OCI-LY7 (cell line): ENCODE measurements around the gene CRELD2. TPM values are rescaled to one million over a fixed set of nuclear protein-coding genes. Genes with fewer than 3 reads are reported as not detected.

Source experiments
- BruUV-seq: library from RNA; stranded (reverse); fragments of 400-500 nt; replicated peaks from 2 replicates; lab custom pipeline; 2021; lab: Mats Ljungman, UMichigan
- CTCF ChIA-PET: fragments of 300-600 bp; sonication (Branson Sonifier 250); formaldehyde crosslinking; loops from one replicate; lab custom pipeline; 2022; ENCODE audit warnings: antibody characterized with exemption; ENCODE audit not compliant: unreplicated experiment; lab: Charles Lee
- POLR2A ChIA-PET: fragments of 300-600 bp; sonication (Branson Sonifier 250); formaldehyde crosslinking; loops from one replicate; lab custom pipeline; 2022; ENCODE audit warnings: antibody characterized with exemption; lab: Charles Lee
- DNase-seq: peaks from one replicate; pipeline ENCODE4 v3.0.0-alpha.2; 2015; ENCODE audit warnings: low spot score
- H2AFZ ChIP-seq: fragments of 200-600 bp; sonication (generic), shearing (Covaris generic); 2 replicates; pipeline ENCODE4 v1.6.1; 2014; ENCODE audit warnings: mild to moderate bottlenecking, antibody characterized with exemption, low read length, moderate library complexity
- H3K27ac ChIP-seq: fragments of 200-600 bp; sonication (generic); 2 replicates; pipeline ENCODE4 v1.5.1; 2014; ENCODE audit warnings: mixed run types, low read depth, mild to moderate bottlenecking, moderate library complexity, low read length, inconsistent platforms; ENCODE audit not compliant: poor library complexity, severe bottlenecking
- H3K36me3 ChIP-seq: fragments of 200-600 bp; sonication (generic); 2 replicates; pipeline ENCODE4 v1.6.1; 2014; ENCODE audit warnings: mild to moderate bottlenecking, antibody characterized with exemption, low read length, moderate library complexity, mixed read lengths; ENCODE audit not compliant: insufficient read depth
- H3K4me1 ChIP-seq: fragments of 200-600 bp; sonication (generic); 2 replicates; pipeline ENCODE4 v1.5.1; 2014; ENCODE audit warnings: mild to moderate bottlenecking, low read length; ENCODE audit not compliant: insufficient read depth, poor library complexity, severe bottlenecking
- H3K4me2 ChIP-seq: fragments of 200-600 bp; sonication (generic); 2 replicates; pipeline ENCODE4 v1.6.1; 2014; ENCODE audit warnings: mild to moderate bottlenecking, low read length
- H3K4me3 ChIP-seq: fragments of 200-600 bp; sonication (generic); 2 replicates; pipeline ENCODE4 v1.5.1; 2014; ENCODE audit warnings: mild to moderate bottlenecking, low read depth, low read length; ENCODE audit not compliant: poor library complexity, severe bottlenecking
- H3K79me2 ChIP-seq: fragments of 200-600 bp; sonication (generic); 2 replicates; pipeline ENCODE4 v1.6.1; 2016; ENCODE audit warnings: low read depth, mild to moderate bottlenecking, low read length, moderate library complexity, mixed read lengths; ENCODE audit not compliant: insufficient read depth
- H3K9me2 ChIP-seq: fragments of 200-600 bp; sonication (generic); 2 replicates; pipeline ENCODE4 v1.6.1; 2016; ENCODE audit warnings: mild to moderate bottlenecking, low read length, mixed read lengths; ENCODE audit not compliant: insufficient read depth
- H3K9me3 ChIP-seq: fragments of 200-600 bp; sonication (generic); 2 replicates; pipeline ENCODE4 v1.6.1; 2014; ENCODE audit warnings: mild to moderate bottlenecking, mixed run types, low read length, mixed read lengths
- H4K20me1 ChIP-seq: fragments of 200-600 bp; sonication (generic); 2 replicates; pipeline ENCODE4 v1.6.1; 2014; ENCODE audit warnings: mild to moderate bottlenecking, antibody characterized with exemption, low read length, moderate library complexity, mixed read lengths; ENCODE audit not compliant: insufficient read depth
- CTCF ChIP-seq: fragments of 200-600 bp; sonication (generic); conservative IDR thresholded peaks from 2 replicates; pipeline ENCODE4 v1.5.1; 2014; ENCODE audit warnings: mild to moderate bottlenecking, antibody characterized with exemption, low read length, moderate library complexity, mixed read lengths
- EZH2phosphoT487 ChIP-seq: fragments of 200-600 bp; sonication (generic); IDR thresholded peaks from 2 replicates; pipeline ENCODE4 v1.6.1; 2018; ENCODE audit warnings: low read depth, borderline replicate concordance, mild to moderate bottlenecking, mixed run types, antibody characterized with exemption, low read length, moderate library complexity, mixed read lengths
- intact Hi-C: fragments of 100-400 bp; cut with micrococcal nuclease; formaldehyde crosslinking; loops from one replicate; pipeline ENCODE4 v1.10.0; 2022; ENCODE audit not compliant: unreplicated experiment
- total RNA-seq, 2 experiments: library from RNA; depleted of rRNA in 1 of 2; stranded (reverse); fragments of >200 nt in 1 of 2; shearing (Covaris generic) in 1 of 2; gene quantifications; 2 replicates each; pipeline ENCODE4 v1.2.3, GENCODE V29; 2014 to 2022

Gene CRELD2
- total RNA-seq, 2 experiments from 2014 or later: 32.0 to 32.5 TPM

GRCh38 chr22:49903322-49904039 is 15.0 kb upstream of the CRELD2 start:
- no peak overlapping the region for H3K4me2 ChIP-seq
- H3K4me3 ChIP-seq: no peak overlapping the region
- intact Hi-C loops: no loop called here
- no peaks in the 10 kb centered on the region for H3K9me3 ChIP-seq
- no peaks in the 10 kb centered on the region for H3K9me2 ChIP-seq
- CTCF ChIA-PET: no interaction called here
- no peak for DNase-seq
- H3K36me3 ChIP-seq: peaks cover 58% of the 10 kb centered on the region
- H3K27ac ChIP-seq: no peak overlapping the region
- H2AFZ ChIP-seq: no peak overlapping the region
- TF ChIP-seq EZH2phosphoT487 (no peak), CTCF (no peak)
- H4K20me1 ChIP-seq: no peaks in the 10 kb centered on the region
- H3K4me1 ChIP-seq: no peaks in the 10 kb centered on the region
- POLR2A ChIA-PET: no interaction called here
- BruUV-seq: no TSS peak
- H3K79me2 ChIP-seq: no peaks in the 10 kb centered on the region

- no peak overlapping the region for H3K4me2 ChIP-seq
- H3K4me3 ChIP-seq: no peak overlapping the region
- H3K9me2 ChIP-seq: no peaks in the 10 kb centered on the region
- H3K79me2 ChIP-seq: no peaks in the 10 kb centered on the region
- no peak overlapping the region for H3K27ac ChIP-seq
- TF ChIP-seq CTCF (no peak), EZH2phosphoT487 (no peak)
- BruUV-seq: no TSS peak
- CTCF ChIA-PET: no interaction called here
- POLR2A ChIA-PET: no interaction called here
- H4K20me1 ChIP-seq: no peaks in the 10 kb centered on the region
- H3K4me1 ChIP-seq: no peaks in the 10 kb centered on the region
- no peak for DNase-seq
- H2AFZ ChIP-seq: no peak overlapping the region
- H3K36me3 ChIP-seq: peaks cover 53% of the 10 kb centered on the region
- intact Hi-C loops: no loop called here
- no peaks in the 10 kb centered on the region for H3K9me3 ChIP-seq
Observed at GRCh38 chr22:49904040-49904369, 14.4 kb upstream of the CRELD2 start.

- Histone ChIP-seq H2AFZ (no peak overlapping the region), H3K4me2 (no peak overlapping the region), H3K9me2 (no peaks in the 10 kb centered on the region), H3K27ac (no peak overlapping the region), H4K20me1 (no peaks in the 10 kb centered on the region), H3K4me3 (no peak overlapping the region), H3K36me3 (peaks cover 43% of the 10 kb centered on the region), H3K9me3 (no peaks in the 10 kb centered on the region), H3K79me2 (no peaks in the 10 kb centered on the region), H3K4me1 (no peaks in the 10 kb centered on the region)
- POLR2A ChIA-PET: no interaction called here
- CTCF ChIA-PET: no interaction called here
- intact Hi-C loops: no loop called here
- DNase-seq: no peak
- no TSS peak for BruUV-seq
- TF ChIP-seq EZH2phosphoT487: no peak
- no peak for TF ChIP-seq CTCF
Observed at GRCh38 chr22:49905465-49905864, 13.0 kb upstream of the CRELD2 start.
